ENCODE measurements around the gene MTSS2. TPM values are rescaled to one million over a fixed set of nuclear protein-coding genes. Genes with fewer than 3 reads are reported as not detected.

The MTSS2 gene
- total and polyA plus RNA-seq, 2 of the 8 experiments (the other 6 are each of a cell fraction or from before 2014, with no cell fraction given) = 23.3 to 36.7 TPM

DNA sequence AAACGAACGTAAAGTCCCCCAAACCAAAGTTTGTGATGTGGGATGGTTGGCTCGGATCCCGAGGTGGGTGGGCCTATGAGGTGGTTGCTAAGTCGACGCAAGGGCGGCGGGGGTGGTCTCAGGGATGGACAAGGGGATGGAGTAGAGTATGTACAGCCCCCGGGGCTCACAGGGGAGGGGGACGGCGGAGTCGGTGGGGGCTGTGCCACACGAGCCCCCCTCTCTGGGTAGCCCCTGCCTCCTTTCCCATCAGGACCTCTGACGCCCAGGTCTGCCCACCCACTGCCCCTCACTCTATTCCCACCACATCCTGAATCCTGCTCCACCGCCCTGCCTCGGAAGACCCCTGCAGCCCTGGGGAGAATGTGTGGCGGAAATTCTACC is 24.3 kb downstream of the MTSS2 start (continued):
- no peak for TF ChIP-seq RFX5 (IDR thresholded peaks at IDR 0.05; ENCODE audit: borderline replicate concordance, low read depth, low read length)
- no peak for TF ChIP-seq MAFK (IDR thresholded peaks at IDR 0.05; ENCODE audit: low read depth, low read length)
- TF ChIP-seq JUN (IDR thresholded peaks at IDR 0.05; ENCODE audit: low read depth, low read length) = no peak

All from H1 (cell line).